HCT116 (cell line): ENCODE measurements around the gene CAV2.

Experiments
- ATF3 ChIP-seq: IDR thresholded peaks from 2 replicates; pipeline ENCODE4 v1.6.1; 2012
- CEBPB ChIP-seq: IDR thresholded peaks from 2 replicates; pipeline ENCODE4 v1.6.1; 2012; ENCODE audit warnings: low read depth
- CTCF ChIP-seq, 3 experiments: fragments of 200-600 bp in 1 of 3; sonication (generic) in 1 of 3; IDR thresholded peaks in 2 of 3; conservative IDR thresholded peaks in 1 of 3; 2 replicates each; pipeline ENCODE4 v1.5.1; 2012 to 2017; ENCODE audit warnings: low read depth in 2 of 3, low read length in 2 of 3, antibody characterized with exemption in 1 of 3, borderline replicate concordance in 1 of 3, control low read depth in 1 of 3, mild to moderate bottlenecking in 1 of 3, mixed read lengths in 1 of 3, mixed run types in 1 of 3, moderate library complexity in 1 of 3; ENCODE audit not compliant: insufficient read depth in 1 of 3
- EZH2 ChIP-seq: fragments of 200-600 bp; sonication (generic); IDR thresholded peaks from 2 replicates; pipeline ENCODE4 v1.6.1; 2017; ENCODE audit warnings: antibody characterized with exemption, mixed run types
- EZH2phosphoT487 ChIP-seq: fragments of 200-600 bp; IDR thresholded peaks from 2 replicates; pipeline ENCODE4 v1.6.1; 2018; ENCODE audit warnings: antibody characterized with exemption, borderline replicate concordance
- JUND ChIP-seq: IDR thresholded peaks from 2 replicates; pipeline ENCODE4 v1.6.1; 2012
- MAX ChIP-seq: IDR thresholded peaks from 2 replicates; pipeline ENCODE4 v1.6.1; 2012
- POLR2A ChIP-seq: IDR thresholded peaks from 2 replicates; pipeline ENCODE4 v1.7.0; 2011; ENCODE audit warnings: borderline replicate concordance; ENCODE audit not compliant: insufficient read depth, insufficient read length; ENCODE audit errors: extremely low read depth
- SIN3A ChIP-seq: IDR thresholded peaks from 2 replicates; pipeline ENCODE4 v1.6.1; 2012; ENCODE audit warnings: low read depth
- SP1 ChIP-seq: IDR thresholded peaks from 2 replicates; pipeline ENCODE4 v1.6.1; 2012; ENCODE audit warnings: low read depth
- TCF7L2 ChIP-seq: IDR thresholded peaks from 2 replicates; pipeline ENCODE4 v1.7.0; 2011; ENCODE audit warnings: borderline replicate concordance, inconsistent platforms; ENCODE audit not compliant: insufficient read depth, insufficient read length; ENCODE audit errors: extremely low read depth
- YY1 ChIP-seq: IDR thresholded peaks from 2 replicates; pipeline ENCODE4 v1.6.1; 2011; ENCODE audit warnings: low read length, low read depth, moderate library complexity, mild to moderate bottlenecking; ENCODE audit not compliant: insufficient replicate concordance; ENCODE audit errors: extremely low read depth
- ZBTB33 ChIP-seq: IDR thresholded peaks from 2 replicates; pipeline ENCODE4 v1.6.1; 2011; ENCODE audit warnings: mild to moderate bottlenecking, low read length, moderate library complexity; ENCODE audit not compliant: insufficient replicate concordance; ENCODE audit errors: extremely low read depth

GRCh38 chr7:116491887-116492653 is 7.5 kb upstream of the CAV2 start:
- TF ChIP-seq ATF3 (no peak), CTCF (IDR thresholded peaks at IDR 0.05 in 2 of 3, conservative IDR thresholded peaks at IDR 0.05 in 1 of 3; ENCODE audit: borderline replicate concordance in 1 of 3, insufficient read depth in 1 of 3, low read depth in 2 of 3, low read length in 2 of 3) (no peak), JUND (no peak), TCF7L2 (no peak), SP1 (no peak), EZH2 (no peak), CEBPB (no peak), POLR2A (no peak), SIN3A (no peak), MAX (no peak), YY1 (no peak), EZH2phosphoT487 (no peak), ZBTB33 (no peak)
